Stimulated activated CD8-positive, alpha-beta memory T cell treated with anti-CD3 and anti-CD28 coated beads, Interleukin-15, amount 100 ng/mL, for 48 hours (primary cell): Measurements from ENCODE around the gene DPEP1.
A peak's percentile ranks its signal among the peaks of the same experiment; 100 is the strongest.

Experiments used
- DNase-seq, 2 donors: peaks; one replicate each; pipeline ENCODE4 v3.0.0-alpha.2; 2020; ENCODE audit warnings: low read depth in 2 of 2

The DPEP1 gene

GRCh38 chr16:89686520-89687091 is 73.2 kb downstream of the DPEP1 start, which contains the start of gene CDK10:
Gene CDK10 (plus strand): TSS chr16:89686689. CDS start chr16:89686711, 22 bp downstream.
- DNase-seq: peak; percentile 82 to 87

GRCh38 chr16:89687092-89687940 is 73.9 kb downstream of the DPEP1 start:
- DNase-seq: no peak
